Measurements from ENCODE around the gene RPL41. TPM values are rescaled to one million over a fixed set of nuclear protein-coding genes. Genes with fewer than 3 reads are reported as not detected.
A peak's percentile ranks its signal among the peaks of the same experiment; 100 is the strongest.

RPL41 gene
- total and polyA plus RNA-seq, 9 of the 15 experiments (the other 6 are each of a cell fraction or from before 2014, with no cell fraction given) = 3,403 to 11,276 (median 5,604) TPM

- TF ChIP-seq ZBTB43 (CRISPR knock-in tag; IDR thresholded peaks at IDR 0.05) (no peak), MTA2 (IDR thresholded peaks at IDR 0.05; ENCODE audit: low read depth) (no peak), BHLHE40 (IDR thresholded peaks at IDR 0.05; ENCODE audit: low read length) (peak; percentile 93), ZNF699 (CRISPR knock-in tag; IDR thresholded peaks at IDR 0.05; ENCODE audit: insufficient replicate concordance) (no peak), OTX1 (CRISPR knock-in tag; IDR thresholded peaks at IDR 0.05) (peak; percentile 97), ARID3B (CRISPR knock-in tag; IDR thresholded peaks at IDR 0.05; ENCODE audit: borderline replicate concordance) (no peak), XRCC3 (IDR thresholded peaks at IDR 0.05) (no peak), ZNF444 (CRISPR knock-in tag; IDR thresholded peaks at IDR 0.05) (0 out of 2 replicates have a peak, but pooled peaks have one; percentile 49), XRCC4 (IDR thresholded peaks at IDR 0.05; ENCODE audit: extremely low read depth, insufficient read depth, insufficient read length) (no peak), ZNF212 (CRISPR knock-in tag; IDR thresholded peaks at IDR 0.05) (no peak), KLF16 (IDR thresholded peaks at IDR 0.05) (no peak), ZBTB7A (IDR thresholded peaks at IDR 0.05; ENCODE audit: borderline replicate concordance, control insufficient read depth, low read depth, low read length) (no peak), BRCA1 (IDR thresholded peaks at IDR 0.05) (no peak), BRCA1 (CRISPR knock-in tag; IDR thresholded peaks at IDR 0.05) (no peak), EHMT2 (IDR thresholded peaks at IDR 0.05) (no peak), POLR3G (IDR thresholded peaks at IDR 0.05; ENCODE audit: extremely low read depth, insufficient read length, insufficient replicate concordance) (no peak), ZZZ3 (IDR thresholded peaks at IDR 0.05) (peak; percentile 73; the same call in 1 of the 2 replicates), USF1 (CRISPR knock-in tag; IDR thresholded peaks at IDR 0.05) (peak; percentile 39; the same call in 1 of the 2 replicates), MEF2D (tag; conservative IDR thresholded peaks at IDR 0.05; ENCODE audit: low read depth) (0 out of 2 replicates have a peak, but pooled peaks have one; percentile 22), IRF1 (CRISPR knock-in tag; IDR thresholded peaks at IDR 0.05; ENCODE audit: borderline replicate concordance) (no peak), ZC3H11A (IDR thresholded peaks at IDR 0.05; ENCODE audit: low read depth, low read length) (0 out of 2 replicates have a peak, but pooled peaks have one; percentile 37), PKNOX1 (IDR thresholded peaks at IDR 0.05) (peak; percentile 85)
These were observed 1.6 kb downstream of the RPL41 start, which contains the start of gene ZC3H10 (continued) for GRCh38 chr12:56117778-56118687.

All from K562 (cell line).